ENCODE data around the gene SPANXN1.
"Not testable (repeated sequence)": the region's sequence is repeated elsewhere in the genome, so short reads cannot be mapped to it uniquely, and the experiment has no call there.

The SPANXN1 gene

GRCh38 chrX:145247203-145247602 lies at the start of gene SPANXN1:
SPANXN1 (plus strand) TSS chrX:145247503; CDS start chrX:145247587, 84 bp downstream.
- DNase-seq: not testable (repeated sequence)

- no peak for DNase-seq
These were observed 48.2 kb upstream of the SPANXN1 start for GRCh38 chrX:145199078-145199477.

GRCh38 chrX:145213504-145213903 lies 33.8 kb upstream of the SPANXN1 start:
- DNase-seq: no peak

GRCh38 chrX:145292218-145292617 lies 44.9 kb downstream of the SPANXN1 start:
- no peak for DNase-seq
